Stimulated activated naive CD8-positive, alpha-beta T cell treated with anti-CD3 and anti-CD28 coated beads, Interleukin-15, amount 100 ng/mL, for 72 hours (primary cell): Measurements from ENCODE around the gene DHRSX.
A peak's percentile ranks its signal among the peaks of the same experiment; 100 is the strongest.

Experiments
- ATAC-seq: fragments of 150-1000 bp; cut with Tn5 transposase; 2 replicates; pipeline ENCODE4 v1.10.0; 2021; ENCODE audit warnings: mild to moderate bottlenecking, moderate library complexity
- DNase-seq, 2 donors: peaks; one replicate each; pipeline ENCODE4 v3.0.0; 2021 to 2022
- H3K27ac Mint-ChIP-seq, 2 donors: one replicate each; pipeline ENCODE4 v1.8.0; 2022; ENCODE audit warnings: mild to moderate bottlenecking in 2 of 2, mixed read lengths in 2 of 2, moderate library complexity in 2 of 2
- H3K27me3 Mint-ChIP-seq: one replicate; pipeline ENCODE4 v1.8.0; 2022; ENCODE audit warnings: mixed read lengths
- H3K4me1 Mint-ChIP-seq: one replicate; pipeline ENCODE4 v1.8.0; 2022; ENCODE audit warnings: mild to moderate bottlenecking, mixed read lengths
- H3K4me3 Mint-ChIP-seq, 2 donors: one replicate each; pipeline ENCODE4 v1.8.0; 2022; ENCODE audit warnings: mild to moderate bottlenecking in 2 of 2, mixed read lengths in 2 of 2, moderate library complexity in 1 of 2
- H3K9me3 Mint-ChIP-seq, 2 donors: one replicate each; pipeline ENCODE4 v1.8.0; 2022; ENCODE audit warnings: mixed read lengths in 2 of 2

DHRSX gene

GRCh38 chrX:2342874-2343273 is 157.9 kb downstream of the DHRSX start:
- no peak overlapping the region for H3K4me3 Mint-ChIP-seq
- H3K9me3 Mint-ChIP-seq: peaks cover 23 to 62% of the 10 kb centered on the region in 2 donors
- peak overlapping the region in 1 of 2 donors; percentile 37 for H3K27ac Mint-ChIP-seq
- H3K27me3 Mint-ChIP-seq: no peaks in the 10 kb centered on the region
- ATAC-seq: no peak
- H3K4me1 Mint-ChIP-seq: no peaks in the 10 kb centered on the region
- DNase-seq: no peak

- no peak for ATAC-seq
- H3K4me1 Mint-ChIP-seq: no peaks in the 10 kb centered on the region
- DNase-seq: no peak
- H3K9me3 Mint-ChIP-seq: peaks cover 27 to 67% of the 10 kb centered on the region in 2 donors
- no peaks in the 10 kb centered on the region for H3K27me3 Mint-ChIP-seq
- H3K4me3 Mint-ChIP-seq: no peak overlapping the region
- no peak overlapping the region for H3K27ac Mint-ChIP-seq
Measured at GRCh38 chrX:2342281-2342688, 158.5 kb downstream of the DHRSX start.

GRCh38 chrX:2340991-2341390 is 159.8 kb downstream of the DHRSX start:
- H3K9me3 Mint-ChIP-seq: peaks cover 29 to 58% of the 10 kb centered on the region in 2 donors
- no peak overlapping the region for H3K27ac Mint-ChIP-seq
- H3K27me3 Mint-ChIP-seq: no peaks in the 10 kb centered on the region
- H3K4me1 Mint-ChIP-seq: no peaks in the 10 kb centered on the region
- no peak for DNase-seq
- no peak overlapping the region for H3K4me3 Mint-ChIP-seq
- ATAC-seq: no peak

GRCh38 chrX:2336181-2336580 is 164.6 kb downstream of the DHRSX start:
- H3K4me3 Mint-ChIP-seq: no peak overlapping the region
- no peak overlapping the region for H3K27ac Mint-ChIP-seq
- no peaks in the 10 kb centered on the region for H3K4me1 Mint-ChIP-seq
- H3K9me3 Mint-ChIP-seq: peaks cover 19 to 38% of the 10 kb centered on the region in 2 donors
- DNase-seq (no peak), ATAC-seq (no peak)
- H3K27me3 Mint-ChIP-seq: no peaks in the 10 kb centered on the region

- DNase-seq: no peak
- H3K4me1 Mint-ChIP-seq: no peaks in the 10 kb centered on the region
- H3K27me3 Mint-ChIP-seq: no peaks in the 10 kb centered on the region
- H3K27ac Mint-ChIP-seq: no peak overlapping the region
- ATAC-seq: no peak
- H3K9me3 Mint-ChIP-seq: peaks cover 18 to 20% of the 10 kb centered on the region in 2 donors
- no peak overlapping the region for H3K4me3 Mint-ChIP-seq
Measured at GRCh38 chrX:2334237-2334636, 166.5 kb downstream of the DHRSX start.

- no peak overlapping the region for H3K4me3 Mint-ChIP-seq
- H3K27ac Mint-ChIP-seq: no peak overlapping the region
- DNase-seq (no peak), ATAC-seq (no peak)
- H3K4me1 Mint-ChIP-seq: no peaks in the 10 kb centered on the region
- no peaks in the 10 kb centered on the region for H3K27me3 Mint-ChIP-seq
- peaks cover 4 to 7% of the 10 kb centered on the region in 2 donors for H3K9me3 Mint-ChIP-seq
Measured at GRCh38 chrX:2332252-2332651, 168.5 kb downstream of the DHRSX start.

GRCh38 chrX:2330910-2331309 is 169.9 kb downstream of the DHRSX start:
- no peaks in the 10 kb centered on the region for H3K27me3 Mint-ChIP-seq
- H3K9me3 Mint-ChIP-seq: peaks cover 2 to 6% of the 10 kb centered on the region in 2 donors
- no peak overlapping the region for H3K4me3 Mint-ChIP-seq
- H3K27ac Mint-ChIP-seq: no peak overlapping the region
- ATAC-seq (no peak), DNase-seq (no peak)
- no peaks in the 10 kb centered on the region for H3K4me1 Mint-ChIP-seq

- no peaks in the 10 kb centered on the region for H3K27me3 Mint-ChIP-seq
- no peak for DNase-seq
- H3K4me1 Mint-ChIP-seq: no peaks in the 10 kb centered on the region
- H3K27ac Mint-ChIP-seq: no peak overlapping the region
- peaks cover 6 to 10% of the 10 kb centered on the region in 2 donors for H3K9me3 Mint-ChIP-seq
- ATAC-seq: no peak
- H3K4me3 Mint-ChIP-seq: no peak overlapping the region
Measured at GRCh38 chrX:2330487-2330886, 170.3 kb downstream of the DHRSX start.

GRCh38 chrX:2327423-2327822 is 173.4 kb downstream of the DHRSX start:
- peaks cover 19 to 27% of the 10 kb centered on the region in 2 donors for H3K9me3 Mint-ChIP-seq
- no peak overlapping the region for H3K27ac Mint-ChIP-seq
- DNase-seq (no peak), ATAC-seq (no peak)
- H3K4me3 Mint-ChIP-seq: no peak overlapping the region
- no peaks in the 10 kb centered on the region for H3K27me3 Mint-ChIP-seq
- H3K4me1 Mint-ChIP-seq: no peaks in the 10 kb centered on the region

GRCh38 chrX:2325076-2325784 is 175.5 kb downstream of the DHRSX start:
- Mint-ChIP-seq H3K4me3 (peak overlapping the region; percentile 47 to 83), H3K4me1 (no peaks in the 10 kb centered on the region), H3K27ac (peak overlapping the region in 1 of 2 donors; percentile 93), H3K9me3 (peaks cover 24 to 38% of the 10 kb centered on the region in 2 donors), H3K27me3 (no peaks in the 10 kb centered on the region)
- DNase-seq: peak in 1 of 2 donors; percentile 48
- peak; percentile 53 for ATAC-seq

GRCh38 chrX:2324151-2324550 is 176.6 kb downstream of the DHRSX start:
- Mint-ChIP-seq H3K4me1 (no peaks in the 10 kb centered on the region), H3K4me3 (peak overlapping the region in 1 of 2 donors; percentile 41), H3K9me3 (peaks cover 19 to 38% of the 10 kb centered on the region in 2 donors), H3K27me3 (no peaks in the 10 kb centered on the region), H3K27ac (no peak overlapping the region)
- ATAC-seq: no peak
- no peak for DNase-seq

GRCh38 chrX:2321411-2321810 is 179.4 kb downstream of the DHRSX start:
- ATAC-seq: no peak
- Mint-ChIP-seq H3K9me3 (peaks cover 26 to 44% of the 10 kb centered on the region in 2 donors), H3K27ac (no peak overlapping the region), H3K4me1 (no peaks in the 10 kb centered on the region), H3K27me3 (no peaks in the 10 kb centered on the region), H3K4me3 (no peak overlapping the region)
- DNase-seq: no peak

GRCh38 chrX:2320580-2321327 is 180.0 kb downstream of the DHRSX start:
- DNase-seq: no peak
- H3K9me3 Mint-ChIP-seq: peaks cover 24 to 40% of the 10 kb centered on the region in 2 donors

GRCh38 chrX:2320089-2320488 is 180.7 kb downstream of the DHRSX start:
- Mint-ChIP-seq H3K4me3 (no peak overlapping the region), H3K4me1 (no peaks in the 10 kb centered on the region), H3K27ac (no peak overlapping the region), H3K9me3 (peaks cover 25 to 39% of the 10 kb centered on the region in 2 donors), H3K27me3 (no peaks in the 10 kb centered on the region)
- ATAC-seq (no peak), DNase-seq (no peak)

More at GRCh38 chrX:2320580-2321327, 180.0 kb downstream of the DHRSX start:
- Mint-ChIP-seq H3K4me3 (no peak overlapping the region), H3K27ac (no peak overlapping the region), H3K4me1 (no peaks in the 10 kb centered on the region), H3K27me3 (no peaks in the 10 kb centered on the region)
- ATAC-seq: no peak

- Mint-ChIP-seq H3K4me1 (no peaks in the 10 kb centered on the region), H3K27ac (no peak overlapping the region), H3K4me3 (no peak overlapping the region), H3K27me3 (no peaks in the 10 kb centered on the region), H3K9me3 (peaks cover 17 to 29% of the 10 kb centered on the region in 2 donors)
- no peak for DNase-seq
- no peak for ATAC-seq
Measured at GRCh38 chrX:2318371-2318770, 182.4 kb downstream of the DHRSX start.

- H3K9me3 Mint-ChIP-seq: peaks cover 17 to 22% of the 10 kb centered on the region in 2 donors
- H3K27me3 Mint-ChIP-seq: no peaks in the 10 kb centered on the region
- no peak overlapping the region for H3K4me3 Mint-ChIP-seq
- no peak for ATAC-seq
- H3K27ac Mint-ChIP-seq: no peak overlapping the region
- H3K4me1 Mint-ChIP-seq: no peaks in the 10 kb centered on the region
- no peak for DNase-seq
Measured at GRCh38 chrX:2317527-2318055, 183.2 kb downstream of the DHRSX start.
